Measurements from ENCODE around the gene DTX2.
"Not testable (repeated sequence)": the region's sequence is repeated elsewhere in the genome, so short reads cannot be mapped to it uniquely, and the experiment has no call there.

DTX2 gene

GRCh38 chr7:76442664-76443446 is 18.7 kb upstream of the DTX2 start:
- not testable (repeated sequence) for DNase-seq (ENCODE audit: low read depth in 2 of 2, low spot score in 1 of 2)

DNA sequence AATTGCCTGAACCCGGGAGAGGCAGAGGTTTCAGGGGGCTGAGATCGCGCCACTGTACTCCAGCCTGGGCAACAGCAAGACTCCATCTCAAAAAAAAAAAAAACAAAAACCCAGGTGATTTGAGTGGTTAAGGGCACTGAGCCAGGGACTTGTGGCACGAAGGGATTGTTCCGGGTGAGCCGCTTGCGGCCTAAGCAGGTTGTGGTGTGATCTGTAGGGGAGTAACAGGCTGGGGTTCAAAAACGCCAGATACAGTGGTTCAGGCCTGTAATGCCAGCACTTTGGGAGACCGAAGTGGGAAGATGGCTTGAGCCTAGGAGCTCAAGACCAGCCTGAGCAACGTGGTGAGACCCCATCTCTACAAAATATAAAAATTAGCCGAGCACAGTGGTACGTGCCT is 17.7 kb upstream of the DTX2 start:
- DNase-seq (ENCODE audit: low read depth in 2 of 2, low spot score in 1 of 2) = not testable (repeated sequence)

DNA sequence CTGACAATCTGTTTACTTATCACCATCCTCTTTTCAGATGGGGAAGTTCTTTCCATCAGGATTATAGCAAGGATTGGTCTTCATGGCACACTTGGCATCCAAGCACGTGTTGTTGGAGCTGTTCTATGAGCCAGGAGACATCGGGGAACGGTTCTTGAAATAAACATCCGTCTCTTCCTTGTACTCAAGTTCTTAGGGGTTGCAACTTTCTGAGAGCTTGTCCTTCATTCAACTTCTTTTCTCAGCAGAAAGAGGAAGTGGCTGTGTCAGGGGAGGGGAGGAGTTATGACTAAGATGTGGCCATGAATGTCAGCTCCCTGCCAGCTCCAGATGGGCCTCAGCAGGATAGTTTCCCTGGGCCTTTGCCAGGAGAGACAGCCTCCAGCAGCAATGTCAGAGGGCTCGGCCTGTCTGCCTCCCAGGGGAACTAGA is 15.9 kb upstream of the DTX2 start:
- DNase-seq (ENCODE audit: low read depth in 2 of 2, low spot score in 1 of 2) = not testable (repeated sequence)

- not testable (repeated sequence) for DNase-seq (ENCODE audit: low read depth in 2 of 2, low spot score in 1 of 2)
Measured at GRCh38 chr7:76457017-76457416, 4.5 kb upstream of the DTX2 start.

DNA sequence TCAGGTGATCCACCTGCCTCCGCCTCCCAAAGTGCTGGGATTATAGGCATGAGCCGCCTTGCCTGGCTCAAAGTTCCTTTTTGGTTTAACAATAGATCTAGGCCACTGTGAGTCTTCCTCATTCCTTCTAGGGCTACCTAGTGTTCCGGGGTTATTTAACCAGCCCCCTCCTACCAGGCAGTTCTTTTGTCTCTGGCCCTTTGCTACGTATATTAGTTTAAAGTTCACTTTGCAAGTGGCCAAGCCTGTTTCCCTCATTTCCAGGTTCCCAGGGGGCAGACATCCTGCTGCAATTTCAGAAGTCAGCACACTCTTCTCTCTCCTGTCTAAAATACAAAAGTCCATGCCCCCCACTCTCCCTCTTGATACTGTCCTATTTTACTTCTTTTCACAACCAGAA is 3.0 kb upstream of the DTX2 start:
- not testable (repeated sequence) for DNase-seq (ENCODE audit: low read depth in 2 of 2, low spot score in 1 of 2)

GRCh38 chr7:76460767-76461166 is 742 bp upstream of the DTX2 start:
- DNase-seq (ENCODE audit: low read depth in 2 of 2, low spot score in 1 of 2) = not testable (repeated sequence)

DNA sequence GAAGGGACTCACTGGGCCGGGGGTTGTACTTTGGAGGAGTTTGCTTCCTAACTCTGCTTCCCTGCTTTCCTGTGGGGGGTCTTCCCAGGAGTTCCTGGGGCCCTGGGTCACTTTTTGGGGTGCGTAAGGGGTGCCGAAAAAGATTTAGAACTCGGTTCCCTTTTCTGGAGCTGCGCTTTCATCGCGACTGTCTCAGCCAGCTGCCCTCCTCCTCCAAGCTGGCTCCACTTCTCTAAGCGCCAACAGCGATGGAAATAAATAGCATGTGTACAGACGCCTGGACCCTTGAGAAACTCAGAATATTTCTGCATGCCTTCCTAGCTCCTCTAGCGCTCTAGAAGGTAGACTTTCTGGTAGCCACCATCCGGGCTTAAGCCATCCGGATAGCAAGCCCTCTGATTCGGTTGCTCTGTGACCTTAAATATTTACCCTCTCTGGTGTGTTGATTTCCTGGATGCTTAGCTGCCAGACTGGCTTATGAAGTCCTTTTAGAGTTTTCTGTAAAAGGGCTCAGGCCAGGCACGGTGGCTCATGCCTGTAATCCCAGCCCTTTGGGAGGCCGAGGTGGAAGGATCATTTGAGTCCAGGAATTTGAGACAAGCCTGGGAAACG is 868 bp downstream of the DTX2 start:
- not testable (repeated sequence) for DNase-seq (ENCODE audit: low read depth in 2 of 2, low spot score in 1 of 2)

DNA sequence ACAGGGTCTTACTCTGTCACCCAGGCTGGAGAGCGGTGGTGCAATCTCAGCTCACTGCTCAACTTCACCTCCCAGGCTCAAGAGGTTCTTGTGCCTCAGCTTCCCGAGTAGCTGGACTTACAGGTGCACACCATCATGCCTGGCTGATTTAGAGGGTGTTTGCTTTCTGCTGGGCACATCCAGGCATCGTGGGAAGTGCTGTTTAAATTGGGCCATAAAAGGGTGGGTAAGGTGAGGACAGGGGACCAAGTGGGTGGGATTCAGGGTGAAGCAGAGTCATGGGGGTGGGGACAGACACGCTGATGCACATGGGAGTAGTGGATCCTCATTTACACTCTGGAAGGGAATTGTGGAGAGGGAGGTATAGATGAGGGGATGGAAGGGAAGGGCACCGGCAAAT is 3.5 kb downstream of the DTX2 start:
- not testable (repeated sequence) for DNase-seq (ENCODE audit: low read depth in 2 of 2, low spot score in 1 of 2)

GRCh38 chr7:76465950-76466349 is 4.4 kb downstream of the DTX2 start:
- DNase-seq (ENCODE audit: low read depth in 2 of 2, low spot score in 1 of 2) = not testable (repeated sequence)

DNA sequence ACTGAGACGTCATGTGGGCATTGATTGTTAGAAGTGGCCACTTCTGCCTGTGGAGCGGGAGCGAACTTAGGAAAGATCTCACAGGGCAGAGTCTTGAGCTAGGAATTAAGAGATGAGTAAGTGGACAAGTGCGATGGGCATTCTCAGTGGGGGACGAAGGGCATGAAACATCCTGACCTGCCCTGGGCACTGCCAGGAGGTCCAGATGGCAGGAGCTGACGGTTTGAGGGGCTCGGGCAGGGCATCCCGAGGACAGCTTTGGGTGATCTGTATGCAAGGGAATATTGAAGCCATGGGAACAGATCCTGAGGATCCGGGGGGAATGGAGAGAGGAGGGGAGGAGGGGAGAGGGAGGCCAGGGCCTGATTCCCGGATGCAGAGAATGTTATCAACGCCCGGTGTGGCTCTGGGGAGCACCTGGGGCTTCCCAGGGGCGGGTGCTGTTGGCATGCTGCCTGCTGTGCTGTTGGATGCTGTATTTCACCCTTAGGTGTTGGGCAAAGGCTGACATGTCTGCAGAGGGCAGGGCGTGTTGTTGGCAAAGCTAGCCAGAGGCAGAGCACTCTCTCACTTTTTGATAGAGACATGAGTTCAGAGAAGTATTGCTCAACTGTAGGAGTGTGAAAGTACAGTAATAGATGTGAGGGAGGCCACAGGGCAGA is 6.4 kb downstream of the DTX2 start:
- DNase-seq (ENCODE audit: low read depth in 2 of 2, low spot score in 1 of 2) = not testable (repeated sequence)

DNA sequence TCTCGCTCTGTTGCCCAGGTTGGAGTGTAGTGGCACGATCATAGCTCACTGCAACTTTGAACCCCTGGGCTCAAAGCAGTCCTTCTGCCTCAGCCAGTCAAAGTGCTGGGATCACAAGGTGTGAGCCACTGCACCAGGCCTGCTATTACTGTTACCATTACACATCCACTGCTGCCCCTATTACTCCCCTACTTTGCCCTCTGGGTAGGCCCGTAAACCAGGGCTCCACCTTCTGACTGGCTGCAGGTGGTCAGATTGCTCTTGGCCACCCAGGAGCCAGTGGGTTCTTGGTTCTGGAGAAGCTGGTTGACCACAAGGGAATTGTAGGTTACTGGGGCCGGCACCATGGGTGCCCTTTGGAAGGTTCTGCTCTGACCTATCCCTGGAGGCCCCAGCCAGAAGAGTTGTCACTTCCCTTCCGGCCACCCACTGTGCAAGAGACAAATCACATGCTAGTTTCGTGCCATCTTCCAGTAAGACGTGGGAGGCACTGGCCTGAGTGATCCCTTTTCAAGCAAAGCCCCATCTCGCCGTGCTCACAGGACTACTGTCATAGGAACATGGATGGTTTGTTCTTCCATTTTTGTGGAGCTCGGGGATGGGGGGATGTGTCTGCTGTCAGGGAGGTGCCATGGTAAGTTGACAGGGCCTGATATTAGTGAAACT is 10.2 kb downstream of the DTX2 start:
- not testable (repeated sequence) for DNase-seq (ENCODE audit: low read depth in 2 of 2, low spot score in 1 of 2)

DNA sequence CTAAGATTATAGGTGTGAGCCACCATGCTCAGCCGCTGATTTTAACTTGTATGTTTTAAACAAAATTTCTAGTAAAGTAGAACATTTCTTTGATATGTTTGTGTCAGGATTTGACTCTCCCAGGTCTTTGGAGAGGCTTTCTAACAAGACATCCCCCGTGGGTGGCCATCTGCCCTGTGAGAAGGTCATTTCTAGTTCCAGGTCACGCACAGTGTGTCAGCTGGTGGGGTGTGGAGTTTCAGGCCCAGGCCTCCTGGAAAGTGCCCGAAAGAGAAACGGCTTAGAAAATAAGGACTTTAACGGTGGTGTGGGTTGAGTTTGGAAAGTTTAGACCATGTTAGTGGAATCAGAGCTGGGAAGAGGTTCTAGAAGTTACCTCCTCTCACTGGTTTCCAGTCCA is 11.6 kb downstream of the DTX2 start:
- not testable (repeated sequence) for DNase-seq (ENCODE audit: low read depth in 2 of 2, low spot score in 1 of 2)

- DNase-seq (ENCODE audit: low read depth in 2 of 2, low spot score in 1 of 2) = not testable (repeated sequence)
Measured at GRCh38 chr7:76476280-76476679, 14.8 kb downstream of the DTX2 start.

GRCh38 chr7:76476742-76477474 is 15.4 kb downstream of the DTX2 start:
- not testable (repeated sequence) for DNase-seq (ENCODE audit: low read depth in 2 of 2, low spot score in 1 of 2)

DNA sequence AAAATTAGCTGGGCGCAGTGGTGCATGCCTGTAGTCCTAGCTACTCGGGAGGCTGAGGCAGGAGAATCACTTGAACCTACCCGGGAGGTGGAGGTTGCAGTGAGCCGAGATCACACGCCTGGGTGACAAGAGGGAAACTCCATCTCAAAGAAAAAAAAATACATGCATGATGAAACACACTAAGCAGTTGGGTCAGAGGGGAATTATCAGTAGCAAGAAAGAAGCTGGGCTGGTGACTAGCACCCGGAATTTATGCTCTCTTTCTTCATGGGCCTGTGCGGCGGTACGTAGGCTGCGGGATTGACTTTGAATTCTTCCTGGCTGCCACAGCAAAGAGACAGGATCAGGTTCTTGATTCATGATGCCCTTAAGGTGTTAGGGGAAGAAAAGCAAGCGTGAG is 18.1 kb downstream of the DTX2 start:
- DNase-seq (ENCODE audit: low read depth in 2 of 2, low spot score in 1 of 2) = not testable (repeated sequence)

DNA sequence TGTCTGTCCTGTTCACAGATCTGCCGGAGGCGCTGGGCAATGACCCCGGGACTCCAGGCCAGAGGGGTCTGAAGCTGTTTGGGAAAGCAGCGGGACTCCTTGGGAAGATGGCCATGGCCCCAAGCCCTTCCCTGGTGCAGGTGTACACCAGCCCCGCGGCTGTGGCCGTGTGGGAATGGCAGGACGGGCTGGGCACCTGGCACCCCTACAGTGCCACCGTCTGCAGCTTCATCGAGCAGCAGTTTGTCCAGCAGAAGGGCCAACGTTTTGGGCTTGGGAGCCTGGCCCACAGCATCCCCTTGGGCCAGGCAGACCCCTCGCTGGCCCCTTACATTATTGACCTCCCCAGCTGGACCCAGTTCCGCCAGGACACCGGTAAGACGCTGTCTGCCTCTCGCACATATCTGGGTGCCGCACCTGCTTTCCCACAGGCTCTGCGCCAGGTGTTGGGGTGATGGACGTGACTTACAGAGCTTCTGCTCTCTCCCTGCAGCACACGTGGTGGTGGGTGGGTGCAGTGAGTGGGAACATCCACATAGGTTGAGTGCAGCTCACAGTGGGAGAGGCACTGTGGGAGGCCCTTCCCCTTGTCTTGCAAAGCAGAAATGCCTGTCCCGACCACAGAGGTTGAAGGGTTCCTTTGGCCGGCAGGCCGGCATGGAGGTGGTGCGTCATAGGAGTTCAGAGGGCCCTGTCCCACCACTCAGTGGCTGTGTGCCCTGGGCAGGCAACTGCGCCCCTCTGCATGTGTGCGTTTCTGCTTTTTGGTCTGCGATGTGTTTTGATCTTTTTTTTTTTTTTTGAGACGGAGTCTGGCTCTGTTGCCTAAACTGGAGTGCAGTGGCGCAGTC is 19.1 kb downstream of the DTX2 start:
- DNase-seq (ENCODE audit: low read depth in 2 of 2, low spot score in 1 of 2) = not testable (repeated sequence)

DNA sequence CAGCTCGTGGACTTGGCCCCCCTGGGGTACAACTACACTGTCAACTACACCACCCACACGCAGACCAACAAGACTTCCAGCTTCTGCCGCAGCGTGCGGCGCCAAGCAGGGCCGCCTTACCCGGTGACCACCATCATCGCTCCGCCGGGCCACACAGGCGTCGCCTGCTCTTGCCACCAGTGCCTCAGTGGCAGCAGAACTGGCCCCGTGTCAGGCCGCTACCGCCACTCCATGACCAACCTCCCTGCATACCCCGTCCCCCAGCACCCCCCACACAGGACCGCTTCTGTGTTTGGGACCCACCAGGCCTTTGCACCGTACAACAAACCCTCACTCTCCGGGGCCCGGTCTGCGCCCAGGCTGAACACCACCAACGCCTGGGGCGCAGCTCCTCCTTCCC is 21.2 kb downstream of the DTX2 start:
- DNase-seq (ENCODE audit: low read depth in 2 of 2, low spot score in 1 of 2) = not testable (repeated sequence)

- not testable (repeated sequence) for DNase-seq (ENCODE audit: low read depth in 2 of 2, low spot score in 1 of 2)
Measured at GRCh38 chr7:76483081-76483480, 21.6 kb downstream of the DTX2 start.

GRCh38 chr7:76484456-76484855 is 22.9 kb downstream of the DTX2 start:
- not testable (repeated sequence) for DNase-seq (ENCODE audit: low read depth in 2 of 2, low spot score in 1 of 2)

Measured in stimulated activated CD8-positive, alpha-beta memory T cell treated with anti-CD3 and anti-CD28 coated beads, Interleukin-4, amount 100 ng/mL, for 4 hours (primary cell).